Measurements from ENCODE around the gene CHMP2A. TPM values are rescaled to one million over a fixed set of nuclear protein-coding genes. Genes with fewer than 3 reads are reported as not detected.
A peak's percentile ranks its signal among the peaks of the same experiment; 100 is the strongest.
"Not testable (repeated sequence)": the region's sequence is repeated elsewhere in the genome, so short reads cannot be mapped to it uniquely, and the experiment has no call there.

The CHMP2A gene
- total and polyA plus RNA-seq, 2 donors (not counting 1 experiment from before 2014, with no cell fraction given): 62.5 to 97.5 TPM

- no peak overlapping the region for H3K4me2 ChIP-seq (replicated peaks; ENCODE audit: low read depth, low read length, poor library complexity, severe bottlenecking)
- CTCF ChIA-PET: interaction anchor here (4.9 kb wide), 1 partner anchor 58 kb away, joined by 72 read pairs; the partner anchor contains the start of gene ZBTB45
These were observed 23.4 kb upstream of the CHMP2A start for GRCh38 chr19:58578012-58578925.

GRCh38 chr19:58577581-58577980, 22.7 kb upstream of the CHMP2A start:
- H3K27me3 ChIP-seq (replicated peaks in 1 of 4; ENCODE audit: control extremely low read depth in 1 of 4, control insufficient read depth in 3 of 4, insufficient read depth in 4 of 4, low read length in 3 of 4); H3K27ac ChIP-seq (ENCODE audit: low read length in 2 of 2); H3K27ac Mint-ChIP-seq; H3K4me2 ChIP-seq (replicated peaks; ENCODE audit: low read depth, low read length, poor library complexity, severe bottlenecking); H3K36me3 ChIP-seq (replicated peaks in 1 of 2; ENCODE audit: control extremely low read depth in 1 of 2, control insufficient read depth in 1 of 2, extremely low read depth in 1 of 2, insufficient read depth in 2 of 2, low read length in 1 of 2); DNase-seq; ATAC-seq (ENCODE audit: low read depth); H2AFZ ChIP-seq (ENCODE audit: insufficient read depth, low read depth, low read length, poor library complexity, severe bottlenecking); H3K9ac ChIP-seq (ENCODE audit: low read length); H3K9me3 Mint-ChIP-seq (ENCODE audit: insufficient read depth); H3K27me3 Mint-ChIP-seq; H4K20me1 ChIP-seq (ENCODE audit: control insufficient read depth, insufficient read depth, low read length, poor library complexity, severe bottlenecking); intact Hi-C loops (cut with micrococcal nuclease); H3K4me3 ChIP-seq (ENCODE audit: control extremely low read depth in 1 of 5, extremely low read depth in 1 of 5, insufficient read depth in 1 of 5, low read depth in 2 of 5, low read length in 4 of 5); H3K79me2 ChIP-seq (ENCODE audit: control insufficient read depth, insufficient read depth, low read length): not testable (repeated sequence)
- H3K4me1 ChIP-seq (ENCODE audit: control insufficient read depth in 2 of 2, insufficient read depth in 2 of 2, low read length in 2 of 2): peaks cover 22 to 39% of the 10 kb centered on the region in 2 donors
- Mint-ChIP-seq H3K4me3 (peak overlapping the region; percentile 10), H3K4me1 (peaks cover 53% of the 10 kb centered on the region)
- peaks cover 0 to 11% (median 0%) of the 10 kb centered on the region in 3 donors for H3K9me3 ChIP-seq (ENCODE audit: control extremely low read depth in 1 of 3, control insufficient read depth in 2 of 3, insufficient read depth in 1 of 3, low read length in 2 of 3)
- WGBS (ENCODE audit: insufficient coverage): no CpG with 5 or more reads among the region's 2 CpGs
- ChIA-PET CTCF (interaction anchor here (2.5 to 4.9 kb wide), 2 partner anchors 57 to 58 kb away, joined by 23 to 72 read pairs; partner anchors contain the start of gene ZBTB45), POLR2A (interaction anchor here (0.8 to 1.2 kb wide), 2 partner anchors 34 to 58 kb away, joined by 4 read pairs; partner anchors contain the start of genes TRIM28 and ZBTB45)

More at GRCh38 chr19:58578012-58578925, 23.4 kb upstream of the CHMP2A start:
- H3K4me3 ChIP-seq (ENCODE audit: control extremely low read depth in 1 of 5, extremely low read depth in 1 of 5, insufficient read depth in 1 of 5, low read depth in 2 of 5, low read length in 4 of 5): no peak overlapping the region
- intact Hi-C loops (cut with micrococcal nuclease): no loop called here
- Mint-ChIP-seq H3K9me3 (ENCODE audit: insufficient read depth) (no peaks in the 10 kb centered on the region), H3K4me3 (peak overlapping the region; percentile 30), H3K27me3 (no peaks in the 10 kb centered on the region), H3K27ac (peak overlapping the region; percentile 42), H3K4me1 (peaks cover 48% of the 10 kb centered on the region)
- ATAC-seq (ENCODE audit: low read depth) (no peak), DNase-seq (peak; percentile 46)
- H3K27ac ChIP-seq (ENCODE audit: low read length in 2 of 2): no peak overlapping the region
- TF ChIP-seq CTCF (IDR thresholded peaks at IDR 0.05) (no peak), EZH2 (IDR thresholded peaks at IDR 0.05; ENCODE audit: borderline replicate concordance, insufficient read depth, low read depth, low read length, poor library complexity, severe bottlenecking) (no peak)
- H3K27me3 ChIP-seq (replicated peaks in 1 of 4; ENCODE audit: control extremely low read depth in 1 of 4, control insufficient read depth in 3 of 4, insufficient read depth in 4 of 4, low read length in 3 of 4): no peaks in the 10 kb centered on the region
- H2AFZ ChIP-seq (ENCODE audit: insufficient read depth, low read depth, low read length, poor library complexity, severe bottlenecking): no peak overlapping the region
- H3K9ac ChIP-seq (ENCODE audit: low read length): no peak overlapping the region
- peaks cover 13% of the 10 kb centered on the region for H3K79me2 ChIP-seq (ENCODE audit: control insufficient read depth, insufficient read depth, low read length)
- H4K20me1 ChIP-seq (ENCODE audit: control insufficient read depth, insufficient read depth, low read length, poor library complexity, severe bottlenecking): no peaks in the 10 kb centered on the region
- POLR2A ChIA-PET: interaction anchor here (0.8 to 1.2 kb wide), 2 partner anchors 34 to 58 kb away, joined by 4 read pairs; partner anchors contain the start of genes TRIM28 and ZBTB45
- peaks cover 22 to 38% of the 10 kb centered on the region in 2 donors for H3K4me1 ChIP-seq (ENCODE audit: control insufficient read depth in 2 of 2, insufficient read depth in 2 of 2, low read length in 2 of 2)
- H3K9me3 ChIP-seq (ENCODE audit: control extremely low read depth in 1 of 3, control insufficient read depth in 2 of 3, insufficient read depth in 1 of 3, low read length in 2 of 3): peaks cover 0 to 11% (median 0%) of the 10 kb centered on the region in 3 donors
- H3K36me3 ChIP-seq (replicated peaks in 1 of 2; ENCODE audit: control extremely low read depth in 1 of 2, control insufficient read depth in 1 of 2, extremely low read depth in 1 of 2, insufficient read depth in 2 of 2, low read length in 1 of 2): peaks cover 0 to 12% of the 10 kb centered on the region in 2 experiments
- WGBS (ENCODE audit: insufficient coverage): 80% methylated on average over 7 of the region's 11 CpGs

Data from B cell (primary cell).